Choroid plexus epithelial cell (primary cell): ENCODE results near the gene OOSP1.

Experiments
- DNase-seq: peaks from one replicate; pipeline ENCODE4 v3.0.0-alpha.2; 2010; ENCODE audit warnings: low read depth
- H3K4me3 ChIP-seq: 2 replicates; pipeline ENCODE4 v1.5.1; 2011; ENCODE audit warnings: low read depth, mild to moderate bottlenecking, control low read depth, low read length, moderate library complexity
- CTCF ChIP-seq: conservative IDR thresholded peaks from 2 replicates; pipeline ENCODE4 v1.5.1; 2011; ENCODE audit warnings: low read depth, mild to moderate bottlenecking, control low read depth, inconsistent platforms, low read length, moderate library complexity

Gene OOSP1

GRCh38 chr11:59990421-59990820, 52.2 kb downstream of the OOSP1 start:
- H3K4me3 ChIP-seq: no peak overlapping the region
- no peak for DNase-seq
- no peak for TF ChIP-seq CTCF

- no peak overlapping the region for H3K4me3 ChIP-seq
- DNase-seq: no peak
- TF ChIP-seq CTCF: no peak
Observed at GRCh38 chr11:59992425-59992824, 54.2 kb downstream of the OOSP1 start.

GRCh38 chr11:59997800-59998199, 59.6 kb downstream of the OOSP1 start:
- no peak overlapping the region for H3K4me3 ChIP-seq
- no peak for TF ChIP-seq CTCF
- no peak for DNase-seq

- H3K4me3 ChIP-seq: no peak overlapping the region
- TF ChIP-seq CTCF: no peak
Observed at GRCh38 chr11:59999691-60000090, 61.5 kb downstream of the OOSP1 start.

GRCh38 chr11:60003729-60004128, 65.5 kb downstream of the OOSP1 start:
- no peak for DNase-seq
- no peak for TF ChIP-seq CTCF
- no peak overlapping the region for H3K4me3 ChIP-seq

More at GRCh38 chr11:59999691-60000090, 61.5 kb downstream of the OOSP1 start:
- DNase-seq: no peak

GRCh38 chr11:60005360-60005759, 67.1 kb downstream of the OOSP1 start:
- TF ChIP-seq CTCF: no peak
- no peak for DNase-seq
- H3K4me3 ChIP-seq: no peak overlapping the region
